Measurements from ENCODE around the gene TMPRSS5. TPM values are rescaled to one million over a fixed set of nuclear protein-coding genes. Genes with fewer than 3 reads are reported as not detected.

The TMPRSS5 gene
- total and polyA plus RNA-seq, 10 donors, result 0.42 to 1.7 (median 0.71) TPM

DNA sequence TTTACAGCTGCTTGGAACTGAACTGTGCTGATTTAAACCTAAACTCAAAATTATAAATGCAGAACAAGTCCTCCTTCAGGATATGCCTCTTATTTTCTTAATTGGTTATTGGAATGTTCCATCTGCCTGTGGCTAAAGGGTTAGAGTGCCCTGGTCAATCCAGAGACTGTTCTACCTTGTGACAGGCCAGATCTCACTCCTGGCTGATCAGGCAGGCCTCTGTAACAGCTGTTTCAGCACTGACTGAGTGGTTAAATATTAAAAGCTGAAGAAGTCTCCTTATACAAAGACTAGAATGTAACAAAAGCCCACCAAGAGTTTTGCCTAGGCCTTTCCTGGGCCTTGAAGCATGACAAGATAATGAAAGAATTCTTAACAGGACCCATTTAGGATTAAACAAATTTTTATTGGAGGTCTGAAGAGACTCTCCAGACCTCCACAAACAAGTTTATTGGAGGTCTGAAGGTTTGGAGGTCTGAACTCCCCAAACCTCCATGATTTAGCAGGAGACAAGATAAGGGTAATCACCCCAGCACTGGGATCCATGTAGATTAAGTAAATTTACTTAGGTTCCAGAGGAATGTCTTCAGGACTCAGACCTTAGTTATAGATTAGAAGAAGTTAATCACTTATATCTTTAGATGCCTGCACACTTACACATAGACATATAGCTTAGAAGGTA is 35.8 kb downstream of the TMPRSS5 start:
- Histone ChIP-seq H3K27me3 (replicated peaks in 1 of 7) (no peaks in the 10 kb centered on the region), H3K36me3 (no peaks in the 10 kb centered on the region), H3K4me3 (no peak overlapping the region), H3K4me1 (no peaks in the 10 kb centered on the region), H3K9me3 (peaks cover 2 to 25% (median 21%) of the 10 kb centered on the region in 8 donors), H3K27ac (no peak overlapping the region)
- DNase-seq, result no peak
- no peak for TF ChIP-seq POLR2AphosphoS5 (IDR thresholded peaks at IDR 0.05)
- TF ChIP-seq POLR2A (IDR thresholded peaks at IDR 0.05), result no peak
- TF ChIP-seq, protein P1, sequence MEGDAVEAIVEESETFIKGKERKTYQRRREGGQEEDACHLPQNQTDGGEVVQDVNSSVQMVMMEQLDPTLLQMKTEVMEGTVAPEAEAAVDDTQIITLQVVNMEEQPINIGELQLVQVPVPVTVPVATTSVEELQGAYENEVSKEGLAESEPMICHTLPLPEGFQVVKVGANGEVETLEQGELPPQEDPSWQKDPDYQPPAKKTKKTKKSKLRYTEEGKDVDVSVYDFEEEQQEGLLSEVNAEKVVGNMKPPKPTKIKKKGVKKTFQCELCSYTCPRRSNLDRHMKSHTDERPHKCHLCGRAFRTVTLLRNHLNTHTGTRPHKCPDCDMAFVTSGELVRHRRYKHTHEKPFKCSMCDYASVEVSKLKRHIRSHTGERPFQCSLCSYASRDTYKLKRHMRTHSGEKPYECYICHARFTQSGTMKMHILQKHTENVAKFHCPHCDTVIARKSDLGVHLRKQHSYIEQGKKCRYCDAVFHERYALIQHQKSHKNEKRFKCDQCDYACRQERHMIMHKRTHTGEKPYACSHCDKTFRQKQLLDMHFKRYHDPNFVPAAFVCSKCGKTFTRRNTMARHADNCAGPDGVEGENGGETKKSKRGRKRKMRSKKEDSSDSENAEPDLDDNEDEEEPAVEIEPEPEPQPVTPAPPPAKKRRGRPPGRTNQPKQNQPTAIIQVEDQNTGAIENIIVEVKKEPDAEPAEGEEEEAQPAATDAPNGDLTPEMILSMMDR (IDR thresholded peaks at IDR 0.05 in 8 of 11, conservative IDR thresholded peaks at IDR 0.05 in 3 of 11), result no peak
- intact Hi-C loops (cut with DNase I; ENCODE audit: low total_unique reads), result no loop called here

- intact Hi-C loops (cut with DNase I; ENCODE audit: low total_unique reads), result no loop called here
- TF ChIP-seq POLR2AphosphoS5 (IDR thresholded peaks at IDR 0.05), result no peak
- TF ChIP-seq POLR2A (IDR thresholded peaks at IDR 0.05), result no peak
- TF ChIP-seq, protein P1 (IDR thresholded peaks at IDR 0.05 in 8 of 11, conservative IDR thresholded peaks at IDR 0.05 in 3 of 11), result no peak
- H3K27me3 ChIP-seq (replicated peaks in 1 of 7), result no peaks in the 10 kb centered on the region
Observed at GRCh38 chr11:113668255-113668654, 37.9 kb downstream of the TMPRSS5 start.

GRCh38 chr11:113667801-113668200 is 38.3 kb downstream of the TMPRSS5 start:
- WGBS, 5 donors, result 37 to 94% (median 82%) methylated on average over 1 of the region's 1 CpG
- H3K27ac ChIP-seq, result no peak overlapping the region
- no peaks in the 10 kb centered on the region for H3K36me3 ChIP-seq
- intact Hi-C loops (cut with DNase I; ENCODE audit: low total_unique reads), result no loop called here
- no peaks in the 10 kb centered on the region for H3K4me1 ChIP-seq
- no peak for DNase-seq
- H3K9me3 ChIP-seq, result peaks cover 2 to 27% (median 21%) of the 10 kb centered on the region in 8 donors
- no peaks in the 10 kb centered on the region for H3K27me3 ChIP-seq (replicated peaks in 1 of 7)
- TF ChIP-seq POLR2AphosphoS5 (IDR thresholded peaks at IDR 0.05) (no peak), POLR2A (IDR thresholded peaks at IDR 0.05) (no peak)
- TF ChIP-seq, protein P1 (IDR thresholded peaks at IDR 0.05 in 8 of 11, conservative IDR thresholded peaks at IDR 0.05 in 3 of 11), result no peak
- no peak overlapping the region for H3K4me3 ChIP-seq

More at GRCh38 chr11:113668255-113668654, 37.9 kb downstream of the TMPRSS5 start:
- Histone ChIP-seq H3K27ac (no peak overlapping the region), H3K9me3 (peaks cover 2 to 27% (median 21%) of the 10 kb centered on the region in 8 donors), H3K4me3 (no peak overlapping the region), H3K36me3 (no peaks in the 10 kb centered on the region), H3K4me1 (no peaks in the 10 kb centered on the region)
- no peak for DNase-seq

DNA sequence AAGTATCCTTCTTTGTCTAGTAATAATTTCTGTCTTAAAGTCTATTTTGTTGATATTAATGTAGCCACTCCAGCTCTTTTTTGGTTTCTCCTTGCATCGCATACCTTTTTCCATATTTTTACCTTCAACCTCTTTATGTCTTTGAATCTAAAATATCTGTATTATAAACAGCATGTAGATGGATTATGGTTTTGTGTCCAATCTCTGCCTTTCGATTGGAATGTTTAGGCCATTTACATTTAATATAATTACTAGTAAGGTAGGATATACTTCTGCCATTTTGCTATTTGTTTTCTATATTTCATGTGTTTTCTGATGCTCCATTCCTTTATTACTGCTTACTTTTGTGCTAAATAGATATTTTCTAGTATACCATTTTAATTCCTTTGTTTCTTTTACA is 39.5 kb downstream of the TMPRSS5 start:
- Histone ChIP-seq H3K4me3 (no peak overlapping the region), H3K27ac (no peak overlapping the region), H3K27me3 (replicated peaks in 1 of 7) (no peaks in the 10 kb centered on the region), H3K9me3 (peaks cover 2 to 30% (median 21%) of the 10 kb centered on the region in 8 donors), H3K4me1 (no peaks in the 10 kb centered on the region), H3K36me3 (no peaks in the 10 kb centered on the region)
- 88 to 96% (median 93%) methylated on average over 2 of the region's 2 CpGs for WGBS, 5 donors
- intact Hi-C loops (cut with DNase I; ENCODE audit: low total_unique reads), result no loop called here
- TF ChIP-seq, protein P1 (IDR thresholded peaks at IDR 0.05 in 8 of 11, conservative IDR thresholded peaks at IDR 0.05 in 3 of 11), result no peak
- TF ChIP-seq POLR2AphosphoS5 (IDR thresholded peaks at IDR 0.05) (no peak), POLR2A (IDR thresholded peaks at IDR 0.05) (no peak)
- DNase-seq, result no peak

All from spleen (tissue), 11 donors.